ENCODE data around the gene PDC.

GRCh38 chr1:186481303-186481888 lies 20.5 kb upstream of the PDC start:
- no peak for TF ChIP-seq GATA3 (IDR thresholded peaks at IDR 0.05; ENCODE audit: low read depth, low read length)
- no peak for TF ChIP-seq GATA2 (IDR thresholded peaks at IDR 0.05; ENCODE audit: low read depth, low read length)
